Progenitor cell of endocrine pancreas (in vitro differentiated cells): ENCODE measurements around the gene CAMKK2. TPM values are rescaled to one million over a fixed set of nuclear protein-coding genes. Genes with fewer than 3 reads are reported as not detected.
A peak's percentile ranks its signal among the peaks of the same experiment; 100 is the strongest.

ENCODE experiments used
- DNase-seq: peaks from one replicate; pipeline ENCODE4 v3.0.0; 2021; ENCODE audit warnings: low spot score; ENCODE audit not compliant: unreplicated experiment
- H3K27ac Mint-ChIP-seq: 2 replicates; pipeline ENCODE4 v1.8.0; 2021; ENCODE audit warnings: mild to moderate bottlenecking, moderate library complexity, mixed read lengths
- H3K27me3 Mint-ChIP-seq: 2 replicates; pipeline ENCODE4 v1.8.0; 2021; ENCODE audit warnings: mixed read lengths
- H3K36me3 Mint-ChIP-seq: 2 replicates; pipeline ENCODE4 v1.8.0; 2022; ENCODE audit warnings: mixed read lengths; ENCODE audit not compliant: insufficient read depth
- H3K4me1 Mint-ChIP-seq: 2 replicates; pipeline ENCODE4 v1.8.0; 2021; ENCODE audit warnings: low read depth, mixed read lengths
- H3K4me3 Mint-ChIP-seq: 2 replicates; pipeline ENCODE4 v1.8.0; 2021; ENCODE audit warnings: low read depth, mild to moderate bottlenecking, moderate library complexity, mixed read lengths
- H3K9me3 Mint-ChIP-seq: 2 replicates; pipeline ENCODE4 v1.8.0; 2021; ENCODE audit warnings: low read depth, mixed read lengths
- total RNA-seq: library from RNA; stranded (reverse); gene quantifications from 2 replicates; pipeline ENCODE4 v1.2.1, GENCODE V29; 2021
- TF ChIP-seq, protein P1 (sequence below): fragments of 200-600 bp; sonication (generic); IDR thresholded peaks from one replicate; pipeline ENCODE4 v1.5.0; 2021; ENCODE audit warnings: antibody characterized with exemption, mild to moderate bottlenecking; ENCODE audit not compliant: unreplicated experiment

CAMKK2 gene
- total RNA-seq, 1 donor from 2014 or later = 44.2 TPM

DNA sequence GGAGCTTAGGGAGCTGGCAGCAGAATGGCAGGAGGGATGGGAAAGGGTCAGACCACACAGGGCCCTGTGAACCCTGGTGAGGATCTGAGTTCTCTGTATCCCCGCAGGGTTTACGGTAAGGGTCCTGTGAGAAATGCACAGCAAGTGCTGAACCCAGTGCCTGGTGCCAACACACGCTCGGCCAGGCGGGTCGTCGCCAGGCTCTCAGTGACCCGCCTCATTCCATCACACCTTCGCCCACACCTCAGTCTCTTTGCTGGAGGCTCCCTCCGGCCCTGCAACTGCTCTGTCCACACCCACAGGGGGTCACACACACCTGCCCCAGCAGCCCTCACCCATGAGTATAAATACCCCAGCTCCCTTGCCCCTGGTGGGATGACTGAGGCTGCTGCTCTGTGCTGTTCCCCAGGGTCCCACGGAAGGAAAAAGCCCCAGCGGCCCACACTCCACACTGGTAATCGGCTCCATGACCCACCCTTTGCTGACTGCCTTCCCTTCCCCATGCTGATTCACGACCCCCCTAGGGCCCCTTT lies 23.1 kb downstream of the CAMKK2 start:
- no peak for DNase-seq
- Mint-ChIP-seq H3K4me3 (no peak overlapping the region), H3K4me1 (no peaks in the 10 kb centered on the region), H3K27ac (peak overlapping the region; percentile 57), H3K9me3 (no peaks in the 10 kb centered on the region), H3K36me3 (peaks cover 27% of the 10 kb centered on the region), H3K27me3 (no peaks in the 10 kb centered on the region)
- TF ChIP-seq, protein P1, sequence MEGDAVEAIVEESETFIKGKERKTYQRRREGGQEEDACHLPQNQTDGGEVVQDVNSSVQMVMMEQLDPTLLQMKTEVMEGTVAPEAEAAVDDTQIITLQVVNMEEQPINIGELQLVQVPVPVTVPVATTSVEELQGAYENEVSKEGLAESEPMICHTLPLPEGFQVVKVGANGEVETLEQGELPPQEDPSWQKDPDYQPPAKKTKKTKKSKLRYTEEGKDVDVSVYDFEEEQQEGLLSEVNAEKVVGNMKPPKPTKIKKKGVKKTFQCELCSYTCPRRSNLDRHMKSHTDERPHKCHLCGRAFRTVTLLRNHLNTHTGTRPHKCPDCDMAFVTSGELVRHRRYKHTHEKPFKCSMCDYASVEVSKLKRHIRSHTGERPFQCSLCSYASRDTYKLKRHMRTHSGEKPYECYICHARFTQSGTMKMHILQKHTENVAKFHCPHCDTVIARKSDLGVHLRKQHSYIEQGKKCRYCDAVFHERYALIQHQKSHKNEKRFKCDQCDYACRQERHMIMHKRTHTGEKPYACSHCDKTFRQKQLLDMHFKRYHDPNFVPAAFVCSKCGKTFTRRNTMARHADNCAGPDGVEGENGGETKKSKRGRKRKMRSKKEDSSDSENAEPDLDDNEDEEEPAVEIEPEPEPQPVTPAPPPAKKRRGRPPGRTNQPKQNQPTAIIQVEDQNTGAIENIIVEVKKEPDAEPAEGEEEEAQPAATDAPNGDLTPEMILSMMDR = no peak

DNA sequence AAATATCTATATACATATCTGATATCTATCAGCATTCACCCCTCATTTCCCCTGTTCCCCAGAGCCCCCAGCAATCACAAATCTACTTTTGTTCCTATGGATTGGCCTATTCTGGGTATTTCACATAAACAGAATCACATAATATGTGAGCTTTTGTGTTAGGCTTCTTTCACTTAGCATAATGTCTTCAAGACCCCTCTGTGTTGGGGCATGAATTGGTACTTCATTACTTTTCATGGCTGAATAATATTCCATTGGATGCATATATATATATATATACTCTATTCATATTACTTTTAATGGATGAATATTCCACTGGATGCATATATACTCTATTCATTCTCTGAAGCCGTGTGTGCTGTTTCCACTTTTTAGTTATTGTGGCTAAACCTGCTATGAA lies 28.7 kb downstream of the CAMKK2 start:
- H3K36me3 Mint-ChIP-seq = peaks cover 28% of the 10 kb centered on the region
- H3K4me3 Mint-ChIP-seq = no peak overlapping the region
- H3K9me3 Mint-ChIP-seq = no peaks in the 10 kb centered on the region
- no peak overlapping the region for H3K27ac Mint-ChIP-seq
- H3K27me3 Mint-ChIP-seq = no peaks in the 10 kb centered on the region
- H3K4me1 Mint-ChIP-seq = no peaks in the 10 kb centered on the region
- DNase-seq = no peak
- TF ChIP-seq, protein P1 = no peak

DNA sequence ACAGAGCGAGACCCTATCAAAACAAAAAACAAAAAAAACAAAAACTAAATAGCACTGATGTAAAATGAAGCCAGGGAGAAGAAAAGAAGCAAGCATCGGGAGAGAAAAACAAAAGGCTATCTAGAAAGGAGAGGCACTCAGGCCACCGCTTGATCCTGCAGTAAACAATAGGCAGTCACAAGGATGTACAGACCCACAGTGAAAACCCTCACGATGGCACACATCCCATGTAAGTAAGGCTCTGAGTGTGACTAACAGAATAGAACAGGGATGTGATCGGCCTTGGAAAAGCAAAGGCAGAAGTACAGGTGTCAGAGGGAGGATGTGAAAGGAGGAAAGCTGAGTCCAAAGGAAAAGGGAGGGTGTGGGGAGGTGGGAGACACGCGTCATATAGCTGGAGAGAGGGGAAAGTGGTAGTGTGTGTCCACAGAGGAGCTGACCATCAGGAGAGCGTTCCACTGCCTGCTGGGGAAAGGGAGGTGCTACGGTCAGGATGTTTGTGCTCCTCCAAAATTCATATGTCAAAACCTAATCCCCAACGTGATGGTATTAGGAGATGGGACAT lies 31.5 kb downstream of the CAMKK2 start:
- Mint-ChIP-seq H3K27ac (no peak overlapping the region), H3K9me3 (no peaks in the 10 kb centered on the region), H3K36me3 (peaks cover 33% of the 10 kb centered on the region), H3K27me3 (no peaks in the 10 kb centered on the region), H3K4me1 (no peaks in the 10 kb centered on the region), H3K4me3 (no peak overlapping the region)
- no peak for DNase-seq
- TF ChIP-seq, protein P1 = no peak

DNA sequence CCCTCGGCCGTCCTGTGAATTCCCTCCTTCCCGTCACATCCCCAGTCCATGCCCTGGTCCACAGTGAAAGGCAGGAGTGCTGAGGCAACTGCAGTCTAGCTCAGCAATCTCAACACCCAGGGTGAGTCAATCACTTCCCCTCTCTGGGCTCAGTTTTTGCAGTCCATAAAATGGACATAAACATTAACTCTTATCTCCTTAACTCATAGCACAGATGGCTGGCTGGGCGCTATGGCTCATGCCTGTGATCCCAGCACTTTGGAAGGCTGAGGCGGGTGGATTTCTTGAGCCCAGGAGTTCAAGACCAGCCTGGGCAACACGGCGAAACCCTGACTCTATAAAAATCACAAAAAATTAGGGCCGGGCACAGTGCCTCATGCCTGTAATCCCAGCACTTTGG lies 32.4 kb downstream of the CAMKK2 start:
- no peaks in the 10 kb centered on the region for H3K9me3 Mint-ChIP-seq
- H3K36me3 Mint-ChIP-seq = peaks cover 31% of the 10 kb centered on the region
- TF ChIP-seq, protein P1 = no peak

DNA sequence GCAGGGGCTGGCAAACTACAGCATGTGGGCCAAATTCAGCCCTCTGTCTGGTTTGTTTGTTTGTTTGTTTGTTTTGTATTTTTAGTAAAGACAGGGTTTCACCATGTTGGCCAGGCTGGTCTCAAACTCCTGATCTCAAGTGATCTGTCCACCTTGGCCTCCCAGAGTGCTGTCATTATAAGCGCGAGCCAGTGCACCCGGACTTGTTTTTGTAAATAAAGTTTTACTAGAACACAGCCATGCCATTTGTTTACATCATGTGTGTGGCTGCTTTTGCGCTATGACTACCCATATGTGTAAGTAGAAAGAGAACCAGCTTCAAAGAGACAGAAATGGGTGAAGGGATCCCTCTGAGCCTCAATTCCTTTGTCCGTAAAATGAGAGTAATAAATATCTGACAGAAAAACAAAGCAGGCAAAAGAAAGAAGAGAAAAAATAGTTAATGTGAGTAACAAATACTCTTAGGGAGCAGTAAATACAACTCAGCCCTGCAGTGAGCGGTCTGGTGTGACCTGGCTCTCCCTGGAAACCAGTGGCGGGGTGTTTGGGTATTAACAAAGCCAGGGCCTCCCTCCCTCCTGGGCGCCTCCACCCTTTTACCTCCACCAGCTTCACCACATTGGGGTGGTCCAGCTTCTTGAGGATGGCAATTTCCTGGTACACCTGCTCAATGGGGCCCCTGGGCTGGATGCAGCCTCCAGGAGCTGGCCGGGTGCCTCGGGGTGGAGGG lies 33.1 kb downstream of the CAMKK2 start:
- H3K4me3 Mint-ChIP-seq = no peak overlapping the region
- TF ChIP-seq, protein P1 = no peak
- H3K27ac Mint-ChIP-seq = no peak overlapping the region
- H3K4me1 Mint-ChIP-seq = no peaks in the 10 kb centered on the region
- H3K9me3 Mint-ChIP-seq = no peaks in the 10 kb centered on the region
- H3K27me3 Mint-ChIP-seq = no peaks in the 10 kb centered on the region
- H3K36me3 Mint-ChIP-seq = peaks cover 28% of the 10 kb centered on the region
- DNase-seq = no peak

More for the DNA sequence above, 32.4 kb downstream of the CAMKK2 start:
- Mint-ChIP-seq H3K4me3 (no peak overlapping the region), H3K27me3 (no peaks in the 10 kb centered on the region), H3K27ac (no peak overlapping the region), H3K4me1 (no peaks in the 10 kb centered on the region)
- DNase-seq = no peak
